Measurements from ENCODE around the gene TLDC2. TPM values are rescaled to one million over a fixed set of nuclear protein-coding genes. Genes with fewer than 3 reads are reported as not detected.
"Not testable (repeated sequence)": the region's sequence is repeated elsewhere in the genome, so short reads cannot be mapped to it uniquely, and the experiment has no call there.

Gene TLDC2
- total and polyA plus RNA-seq, 4 donors, result 0.36 to 4.1 TPM; not detected in 2

GRCh38 chr20:36924167-36925045 lies 48.5 kb downstream of the TLDC2 start:
- no peak overlapping the region for H3K27ac ChIP-seq (ENCODE audit: low read depth in 1 of 2, low read length in 2 of 2)
- intact Hi-C loops (cut with DNase I), result no loop called here
- no peak overlapping the region for H3K4me3 ChIP-seq (ENCODE audit: low read length in 2 of 2)
- WGBS, 2 donors, result 89 to 90% methylated on average over 9 of the region's 9 CpGs
- H3K9me3 ChIP-seq (ENCODE audit: control insufficient read depth, low read length), result no peaks in the 10 kb centered on the region
- peaks cover 0 to 3% of the 10 kb centered on the region in 2 donors for H3K36me3 ChIP-seq (ENCODE audit: control insufficient read depth in 1 of 2, insufficient read depth in 2 of 2, low read length in 1 of 2)
- DNase-seq, result no peak
- H3K4me1 ChIP-seq (ENCODE audit: control insufficient read depth in 1 of 2, insufficient read depth in 2 of 2, low read length in 2 of 2), result no peaks in the 10 kb centered on the region
- ATAC-seq (ENCODE audit: low FRiP score), result no peak
- H3K27me3 ChIP-seq (ENCODE audit: control insufficient read depth in 1 of 2, insufficient read depth in 2 of 2, low read length in 1 of 2), result no peaks in the 10 kb centered on the region

GRCh38 chr20:36925234-36925633 lies 49.3 kb downstream of the TLDC2 start:
- DNase-seq, result no peak
- intact Hi-C loops (cut with DNase I), result no loop called here
- Histone ChIP-seq H3K4me3 (ENCODE audit: low read length in 2 of 2) (no peak overlapping the region), H3K27me3 (ENCODE audit: control insufficient read depth in 1 of 2, insufficient read depth in 2 of 2, low read length in 1 of 2) (no peaks in the 10 kb centered on the region), H3K27ac (ENCODE audit: low read depth in 1 of 2, low read length in 2 of 2) (no peak overlapping the region), H3K9me3 (ENCODE audit: control insufficient read depth, low read length) (no peaks in the 10 kb centered on the region), H3K36me3 (ENCODE audit: control insufficient read depth in 1 of 2, insufficient read depth in 2 of 2, low read length in 1 of 2) (peaks cover 0 to 3% of the 10 kb centered on the region in 2 donors), H3K4me1 (ENCODE audit: control insufficient read depth in 1 of 2, insufficient read depth in 2 of 2, low read length in 2 of 2) (no peaks in the 10 kb centered on the region)
- WGBS, 2 donors, result 77 to 78% methylated on average over 2 of the region's 2 CpGs
- ATAC-seq (ENCODE audit: low FRiP score), result no peak

DNA sequence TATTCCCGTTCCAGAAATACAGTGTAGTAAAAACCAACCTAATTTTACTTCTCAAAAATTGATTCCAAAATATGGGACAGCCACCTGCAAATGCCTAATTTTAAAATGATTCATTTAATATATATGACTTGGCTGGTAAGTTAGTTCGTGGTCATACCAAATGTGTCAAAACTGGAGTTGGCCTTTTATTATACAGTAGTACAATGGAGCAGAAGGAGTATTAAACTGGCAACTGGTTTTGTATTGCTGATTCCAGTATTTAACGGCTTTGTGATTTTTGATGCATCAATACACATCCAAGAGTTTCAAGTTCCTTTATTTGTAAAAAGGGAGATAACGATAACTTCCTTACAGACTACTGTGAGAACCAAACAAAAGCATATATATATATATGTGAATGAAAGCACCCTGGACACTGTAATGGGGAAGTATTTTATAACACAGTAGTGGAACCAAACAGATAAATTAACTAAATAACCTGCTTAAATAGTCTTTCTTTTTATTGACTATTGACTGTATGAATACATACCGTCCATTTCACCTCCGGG lies 50.8 kb downstream of the TLDC2 start:
- DNase-seq, result no peak
- WGBS, 2 donors, result 84 to 89% methylated on average over 6 of the region's 6 CpGs
- no peak overlapping the region for H3K4me3 ChIP-seq (ENCODE audit: low read length in 2 of 2)
- no peaks in the 10 kb centered on the region for H3K4me1 ChIP-seq (ENCODE audit: control insufficient read depth in 1 of 2, insufficient read depth in 2 of 2, low read length in 2 of 2)
- no peaks in the 10 kb centered on the region for H3K9me3 ChIP-seq (ENCODE audit: control insufficient read depth, low read length)
- intact Hi-C loops (cut with DNase I), result no loop called here
- H3K27ac ChIP-seq (ENCODE audit: low read depth in 1 of 2, low read length in 2 of 2), result no peak overlapping the region
- H3K36me3 ChIP-seq (ENCODE audit: control insufficient read depth in 1 of 2, insufficient read depth in 2 of 2, low read length in 1 of 2), result peaks cover 0 to 3% of the 10 kb centered on the region in 2 donors
- ATAC-seq (ENCODE audit: low FRiP score), result no peak
- H3K27me3 ChIP-seq (ENCODE audit: control insufficient read depth in 1 of 2, insufficient read depth in 2 of 2, low read length in 1 of 2), result no peaks in the 10 kb centered on the region

DNA sequence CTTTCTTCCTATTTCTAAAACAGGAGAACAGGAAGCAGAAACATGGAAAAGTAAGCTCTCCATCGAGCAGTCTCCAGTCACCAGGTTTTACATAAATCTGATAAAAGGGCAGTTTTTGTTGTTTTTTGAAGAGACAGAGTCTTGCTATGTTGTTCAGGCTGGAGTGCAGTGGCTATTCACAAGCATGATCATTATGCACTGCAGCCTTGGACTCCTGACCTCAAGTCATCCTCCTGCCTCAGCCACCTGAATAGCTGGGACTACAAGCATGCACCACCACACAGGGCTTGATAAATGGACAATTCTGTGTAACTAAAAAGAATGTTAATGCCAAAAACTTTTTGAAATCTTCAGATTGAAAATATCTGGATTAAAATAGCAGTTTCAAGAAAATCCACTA lies 51.8 kb downstream of the TLDC2 start:
- H3K36me3 ChIP-seq (ENCODE audit: control insufficient read depth in 1 of 2, insufficient read depth in 2 of 2, low read length in 1 of 2), result peaks cover 0 to 3% of the 10 kb centered on the region in 2 donors
- intact Hi-C loops (cut with DNase I), result no loop called here

GRCh38 chr20:36929290-36929689 lies 53.4 kb downstream of the TLDC2 start:
- Histone ChIP-seq H3K27ac (ENCODE audit: low read depth in 1 of 2, low read length in 2 of 2) (no peak overlapping the region), H3K4me3 (ENCODE audit: low read length in 2 of 2) (no peak overlapping the region), H3K9me3 (ENCODE audit: control insufficient read depth, low read length) (no peaks in the 10 kb centered on the region), H3K4me1 (ENCODE audit: control insufficient read depth in 1 of 2, insufficient read depth in 2 of 2, low read length in 2 of 2) (no peaks in the 10 kb centered on the region), H3K27me3 (ENCODE audit: control insufficient read depth in 1 of 2, insufficient read depth in 2 of 2, low read length in 1 of 2) (no peaks in the 10 kb centered on the region), H3K36me3 (ENCODE audit: control insufficient read depth in 1 of 2, insufficient read depth in 2 of 2, low read length in 1 of 2) (peaks cover 0 to 3% of the 10 kb centered on the region in 2 donors)
- intact Hi-C loops (cut with DNase I), result no loop called here
- no peak for ATAC-seq (ENCODE audit: low FRiP score)
- WGBS, 2 donors, result 78 to 82% methylated on average over 6 of the region's 6 CpGs
- no peak for DNase-seq

More for the DNA sequence above, 51.8 kb downstream of the TLDC2 start:
- no peak for ATAC-seq (ENCODE audit: low FRiP score)
- Histone ChIP-seq H3K9me3 (ENCODE audit: control insufficient read depth, low read length) (no peaks in the 10 kb centered on the region), H3K4me3 (ENCODE audit: low read length in 2 of 2) (no peak overlapping the region), H3K27me3 (ENCODE audit: control insufficient read depth in 1 of 2, insufficient read depth in 2 of 2, low read length in 1 of 2) (no peaks in the 10 kb centered on the region), H3K4me1 (ENCODE audit: control insufficient read depth in 1 of 2, insufficient read depth in 2 of 2, low read length in 2 of 2) (no peaks in the 10 kb centered on the region), H3K27ac (ENCODE audit: low read depth in 1 of 2, low read length in 2 of 2) (no peak overlapping the region)
- 65 to 80% methylated on average over 1 of the region's 1 CpG for WGBS, 2 donors
- no peak for DNase-seq

DNA sequence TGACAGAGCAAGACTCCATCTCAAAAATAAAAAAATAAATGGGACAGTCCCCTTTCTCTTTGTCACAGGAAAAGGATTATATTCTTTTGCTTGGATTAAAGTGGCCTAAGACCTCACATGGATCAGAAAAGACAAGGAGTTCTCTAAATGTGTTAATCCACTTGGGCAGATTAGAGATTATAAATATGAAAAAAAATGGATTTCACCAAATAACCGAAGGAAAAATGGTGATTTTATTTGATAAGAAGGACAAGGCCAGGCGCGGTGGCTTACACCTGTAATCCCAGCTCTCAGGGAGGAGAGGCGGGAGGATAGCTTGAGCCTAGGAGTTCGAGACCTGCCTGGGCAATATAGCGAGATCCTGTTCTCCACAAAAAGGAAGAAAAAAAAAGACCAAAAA lies 53.8 kb downstream of the TLDC2 start:
- no peak overlapping the region for H3K4me3 ChIP-seq (ENCODE audit: low read length in 2 of 2)
- ATAC-seq (ENCODE audit: low FRiP score) (no peak), DNase-seq (no peak)
- no peaks in the 10 kb centered on the region for H3K4me1 ChIP-seq (ENCODE audit: control insufficient read depth in 1 of 2, insufficient read depth in 2 of 2, low read length in 2 of 2)
- WGBS, 2 donors, result 97 to 98% methylated on average over 6 of the region's 6 CpGs
- peaks cover 0 to 3% of the 10 kb centered on the region in 2 donors for H3K36me3 ChIP-seq (ENCODE audit: control insufficient read depth in 1 of 2, insufficient read depth in 2 of 2, low read length in 1 of 2)
- no peaks in the 10 kb centered on the region for H3K9me3 ChIP-seq (ENCODE audit: control insufficient read depth, low read length)
- H3K27me3 ChIP-seq (ENCODE audit: control insufficient read depth in 1 of 2, insufficient read depth in 2 of 2, low read length in 1 of 2), result no peaks in the 10 kb centered on the region
- H3K27ac ChIP-seq (ENCODE audit: low read depth in 1 of 2, low read length in 2 of 2), result no peak overlapping the region
- intact Hi-C loops (cut with DNase I), result no loop called here

- H3K27me3 ChIP-seq (ENCODE audit: control insufficient read depth in 1 of 2, insufficient read depth in 2 of 2, low read length in 1 of 2); ATAC-seq (ENCODE audit: low FRiP score); H3K9me3 ChIP-seq (ENCODE audit: control insufficient read depth, low read length); DNase-seq; intact Hi-C loops (cut with DNase I); H3K27ac ChIP-seq (ENCODE audit: low read depth in 1 of 2, low read length in 2 of 2); H3K4me3 ChIP-seq (ENCODE audit: low read length in 2 of 2); H3K36me3 ChIP-seq (ENCODE audit: control insufficient read depth in 1 of 2, insufficient read depth in 2 of 2, low read length in 1 of 2); H3K4me1 ChIP-seq (ENCODE audit: control insufficient read depth in 1 of 2, insufficient read depth in 2 of 2, low read length in 2 of 2): not testable (repeated sequence)
- 94 to 96% methylated on average over 12 of the region's 12 CpGs for WGBS, 2 donors
Observed at GRCh38 chr20:36932067-36932466, 56.1 kb downstream of the TLDC2 start.

DNA sequence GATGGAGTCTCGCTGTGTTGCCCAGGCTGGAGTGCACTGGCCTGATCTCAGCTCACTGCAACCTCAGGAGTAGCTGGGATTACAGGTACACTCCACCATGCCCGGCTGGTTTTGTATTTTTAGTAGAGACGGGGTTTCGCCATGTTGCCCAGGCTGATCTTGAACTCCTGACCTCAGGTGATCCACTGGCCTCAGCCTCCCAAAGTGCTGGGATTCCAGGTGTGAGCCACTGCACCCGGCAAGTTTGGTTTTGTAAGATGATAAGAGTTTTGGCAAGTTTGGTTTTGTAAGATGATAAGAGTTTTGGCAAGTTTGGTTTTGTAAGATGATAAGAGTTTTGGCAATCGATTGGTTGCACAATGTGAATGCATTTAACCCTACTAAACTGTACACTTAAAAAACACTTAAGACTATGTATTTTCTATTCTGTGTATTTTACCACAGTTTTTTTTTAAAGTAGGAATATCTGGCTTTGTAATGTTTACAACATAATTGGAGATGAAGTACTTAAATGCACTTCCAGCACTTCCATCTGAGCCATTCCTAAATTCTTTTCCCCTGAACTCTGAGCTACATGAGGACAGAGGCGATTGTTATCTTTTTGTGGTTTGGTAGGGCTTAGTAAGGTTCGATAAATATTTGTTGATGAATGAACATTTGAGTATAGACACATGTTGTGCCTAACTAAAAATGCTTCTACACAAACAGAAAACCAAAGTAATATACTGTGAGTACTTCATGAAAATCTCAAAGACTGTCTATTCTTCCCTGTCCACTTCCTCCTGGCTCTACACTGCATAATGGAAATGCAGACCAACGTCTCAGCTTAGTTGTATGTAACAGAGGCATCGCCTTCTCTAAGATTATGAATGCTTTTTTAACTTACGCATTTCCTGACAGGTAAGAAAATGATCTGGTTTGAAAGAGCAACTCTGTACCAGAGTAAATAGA lies 56.8 kb downstream of the TLDC2 start:
- WGBS, 2 donors, result 76 to 83% methylated on average over 11 of the region's 11 CpGs
- intact Hi-C loops (cut with DNase I), result no loop called here
- Histone ChIP-seq H3K4me1 (ENCODE audit: control insufficient read depth in 1 of 2, insufficient read depth in 2 of 2, low read length in 2 of 2) (peaks cover 0 to 2% of the 10 kb centered on the region in 2 donors), H3K27ac (ENCODE audit: low read depth in 1 of 2, low read length in 2 of 2) (no peak overlapping the region), H3K27me3 (ENCODE audit: control insufficient read depth in 1 of 2, insufficient read depth in 2 of 2, low read length in 1 of 2) (no peaks in the 10 kb centered on the region), H3K36me3 (ENCODE audit: control insufficient read depth in 1 of 2, insufficient read depth in 2 of 2, low read length in 1 of 2) (peaks cover 0 to 6% of the 10 kb centered on the region in 2 donors), H3K9me3 (ENCODE audit: control insufficient read depth, low read length) (no peaks in the 10 kb centered on the region), H3K4me3 (ENCODE audit: low read length in 2 of 2) (no peak overlapping the region)
- ATAC-seq (ENCODE audit: low FRiP score), result no peak
- DNase-seq, result no peak
